Measurements from ENCODE around the gene PRDM10.

PRDM10 gene

GRCh38 chr11:130008326-130008725 lies 5.7 kb upstream of the PRDM10 start:
- DNase-seq = no peak

- DNase-seq = no peak
Observed at GRCh38 chr11:130006929-130007328, 4.3 kb upstream of the PRDM10 start.

DNA sequence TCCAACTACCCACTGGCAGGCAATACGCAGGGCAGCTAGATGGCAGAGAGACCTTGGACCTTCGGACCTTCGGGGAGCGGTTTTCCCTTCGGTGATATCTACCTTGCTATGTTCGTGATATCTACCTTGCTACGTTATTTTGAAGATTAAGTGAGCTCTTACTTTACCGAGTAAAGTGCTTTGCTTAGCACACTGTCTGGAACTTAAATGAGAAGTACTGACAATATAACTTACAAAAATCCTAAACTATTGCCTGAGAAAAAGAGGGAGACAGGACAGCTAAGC lies 1.0 kb upstream of the PRDM10 start:
- DNase-seq = no peak

DNA sequence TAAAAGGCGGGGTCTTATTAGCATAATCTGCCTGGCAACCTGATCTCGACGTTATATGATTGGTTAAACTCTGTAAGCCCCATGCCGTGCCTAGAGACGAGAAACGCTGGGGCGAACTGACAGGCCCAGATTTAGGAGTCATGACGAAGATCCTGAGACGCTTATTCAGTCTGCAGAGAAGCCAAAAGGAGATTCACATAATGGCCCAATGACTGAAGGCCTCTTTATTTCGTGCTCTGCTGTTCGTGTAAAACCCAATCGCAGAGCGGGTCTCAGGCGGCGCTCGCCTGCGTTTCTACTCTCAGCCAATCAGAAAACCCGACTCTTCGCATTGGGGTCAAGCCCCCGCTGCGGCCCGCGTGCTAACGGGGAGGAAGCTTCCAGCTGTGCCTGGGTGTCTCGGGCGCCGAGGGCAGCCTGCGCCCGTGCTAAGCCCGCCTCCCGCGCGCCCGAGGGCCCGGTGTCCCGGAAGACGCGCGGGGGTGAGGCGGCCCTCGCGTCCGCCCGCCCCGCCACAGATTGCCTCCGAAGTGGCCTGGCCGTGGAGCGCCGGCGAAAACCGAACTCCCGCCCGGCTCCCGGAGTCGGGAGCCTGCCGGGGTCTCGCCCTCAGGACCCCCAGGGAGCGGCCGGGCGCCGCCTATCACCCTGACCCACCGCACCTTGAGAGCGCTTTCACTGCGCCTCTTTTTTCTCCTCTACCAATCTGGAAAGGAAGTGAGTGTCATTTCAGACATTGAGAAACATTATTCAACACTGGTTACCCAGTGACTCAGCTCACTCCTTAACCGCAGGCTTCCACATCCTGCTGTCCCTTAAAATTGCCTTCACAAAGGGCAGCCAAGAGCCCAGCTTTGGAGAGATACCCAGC lies 446 bp upstream of the PRDM10 start:
- DNase-seq = peak; percentile 100

DNA sequence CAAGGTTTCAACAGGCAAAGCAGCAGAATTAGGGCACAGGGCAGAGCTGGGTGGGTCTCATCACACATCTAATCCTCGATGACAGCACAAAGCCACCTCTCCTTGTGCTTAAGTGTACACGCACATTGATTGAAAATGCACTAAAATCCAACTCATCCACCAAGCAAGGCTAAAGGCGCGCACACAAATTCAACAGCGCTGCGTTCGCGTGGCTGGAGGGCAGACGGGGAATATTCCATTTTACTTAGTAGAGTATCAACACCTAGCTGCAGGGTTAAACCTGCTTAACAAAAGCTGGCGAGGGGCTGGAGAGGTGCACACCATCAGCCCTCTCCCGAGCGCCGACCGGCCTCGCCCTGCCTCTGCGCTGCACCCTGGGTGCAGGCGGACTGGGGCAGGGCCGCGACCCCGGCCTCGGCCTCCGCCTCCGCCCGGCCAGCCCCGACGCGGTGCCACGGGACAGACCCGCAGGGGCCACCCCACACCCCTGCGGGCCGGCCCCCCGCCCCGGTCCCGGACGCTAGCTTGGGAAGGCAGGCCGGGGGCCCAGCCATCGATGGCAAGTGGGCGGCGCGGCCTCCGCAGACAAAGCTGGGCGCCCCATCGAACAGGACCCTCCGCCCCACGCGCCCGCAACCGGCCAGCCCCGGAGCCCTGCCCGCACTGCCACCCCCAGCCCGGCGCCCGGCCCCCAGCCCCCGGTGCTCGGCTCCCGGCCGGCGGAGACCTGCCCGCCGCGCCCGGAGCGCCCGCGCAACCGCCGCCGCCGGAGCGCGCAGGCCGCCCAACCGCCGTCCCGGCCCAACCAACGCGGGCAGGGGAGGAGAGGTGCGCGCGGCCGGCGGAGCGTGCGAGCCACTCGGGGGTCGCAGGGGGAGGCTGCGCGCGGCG lies 929 bp downstream of the PRDM10 start:
- no peak for DNase-seq

DNA sequence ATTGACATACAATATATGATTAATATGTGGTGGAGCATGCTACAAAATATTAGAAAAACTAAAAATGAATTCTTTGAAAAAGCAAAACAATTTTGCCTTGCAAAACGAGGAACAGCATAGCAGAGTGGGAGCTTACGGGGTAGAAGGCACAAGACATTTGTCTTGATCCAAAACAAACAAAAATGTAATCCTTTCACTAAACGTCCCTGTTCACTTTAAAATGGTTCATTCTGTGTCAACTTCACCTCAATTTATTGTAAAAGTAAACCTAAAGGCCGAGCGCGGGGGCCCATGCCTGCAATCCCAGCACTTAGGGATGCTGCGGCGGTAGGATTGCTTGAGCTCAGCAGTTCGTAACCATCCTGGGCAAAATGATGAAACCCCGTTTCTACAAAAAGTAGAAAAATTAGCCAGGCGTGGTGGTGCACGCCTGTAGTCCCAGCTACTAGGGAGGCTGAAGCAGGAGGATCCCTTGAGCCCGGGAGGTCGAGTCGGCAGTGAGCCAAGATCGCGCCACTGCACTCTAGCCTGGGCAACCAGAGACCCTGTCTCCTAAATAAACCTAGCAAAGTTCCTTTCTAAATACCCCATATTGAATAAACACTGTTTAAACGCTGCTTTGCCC lies 2.0 kb downstream of the PRDM10 start:
- no peak for DNase-seq

DNA sequence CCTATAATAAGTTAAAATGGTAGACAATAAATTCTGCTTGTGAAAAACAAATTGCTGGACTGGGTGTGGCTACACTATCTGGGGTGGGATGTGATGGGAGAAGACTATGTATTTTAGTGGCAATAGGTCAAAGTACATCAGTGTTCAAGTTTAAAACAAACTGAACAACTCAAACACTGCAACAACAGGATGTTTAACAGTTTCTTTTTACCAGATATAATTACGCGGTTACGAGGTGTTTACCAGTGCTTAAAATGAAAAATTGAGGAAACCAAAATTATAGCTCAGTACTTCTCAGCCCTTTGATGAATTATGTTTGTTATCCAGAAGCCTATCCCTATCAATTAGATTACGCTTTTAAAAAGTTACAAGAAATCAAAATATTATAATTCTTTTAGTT lies 3.2 kb downstream of the PRDM10 start:
- DNase-seq = no peak

- no peak for DNase-seq
Observed at GRCh38 chr11:129998905-129999304, 3.7 kb downstream of the PRDM10 start.

DNA sequence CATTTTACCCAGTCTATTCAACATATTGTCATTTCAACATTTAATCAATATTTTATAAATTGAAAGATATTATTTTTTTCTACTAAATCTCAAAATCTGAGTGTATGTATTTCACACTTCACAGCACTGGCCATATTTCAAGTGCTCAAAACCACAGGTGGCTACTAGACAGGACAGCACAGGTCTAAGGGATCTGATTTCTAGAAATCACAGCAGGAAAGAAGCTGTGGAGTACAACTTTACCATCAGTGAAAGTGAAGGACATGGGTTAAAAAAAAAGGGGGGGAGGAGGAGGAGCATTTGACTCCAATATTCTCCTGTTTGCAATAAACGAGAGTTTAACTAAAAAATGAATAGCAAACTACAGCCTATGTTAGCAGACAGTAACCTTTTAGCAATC lies 4.5 kb downstream of the PRDM10 start:
- DNase-seq = no peak

DNA sequence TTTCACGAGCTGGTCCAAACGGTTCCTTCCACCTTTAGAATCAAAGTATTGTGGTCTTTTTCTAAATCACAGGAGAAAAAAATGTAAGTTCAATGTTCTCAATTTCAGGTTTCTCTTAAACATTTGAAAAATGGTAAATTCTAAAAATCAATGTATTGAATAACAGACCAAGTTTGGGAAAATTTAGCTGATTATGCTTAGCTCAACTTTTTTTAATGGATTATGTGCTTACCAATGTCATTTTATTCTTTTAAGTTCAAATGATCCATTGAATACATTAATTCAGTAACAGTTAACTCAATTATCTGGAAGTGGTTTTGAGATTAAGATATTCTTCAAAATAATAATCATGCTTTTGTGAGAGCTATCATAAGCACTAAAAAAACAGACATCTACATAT lies 5.1 kb downstream of the PRDM10 start:
- no peak for DNase-seq

DNA sequence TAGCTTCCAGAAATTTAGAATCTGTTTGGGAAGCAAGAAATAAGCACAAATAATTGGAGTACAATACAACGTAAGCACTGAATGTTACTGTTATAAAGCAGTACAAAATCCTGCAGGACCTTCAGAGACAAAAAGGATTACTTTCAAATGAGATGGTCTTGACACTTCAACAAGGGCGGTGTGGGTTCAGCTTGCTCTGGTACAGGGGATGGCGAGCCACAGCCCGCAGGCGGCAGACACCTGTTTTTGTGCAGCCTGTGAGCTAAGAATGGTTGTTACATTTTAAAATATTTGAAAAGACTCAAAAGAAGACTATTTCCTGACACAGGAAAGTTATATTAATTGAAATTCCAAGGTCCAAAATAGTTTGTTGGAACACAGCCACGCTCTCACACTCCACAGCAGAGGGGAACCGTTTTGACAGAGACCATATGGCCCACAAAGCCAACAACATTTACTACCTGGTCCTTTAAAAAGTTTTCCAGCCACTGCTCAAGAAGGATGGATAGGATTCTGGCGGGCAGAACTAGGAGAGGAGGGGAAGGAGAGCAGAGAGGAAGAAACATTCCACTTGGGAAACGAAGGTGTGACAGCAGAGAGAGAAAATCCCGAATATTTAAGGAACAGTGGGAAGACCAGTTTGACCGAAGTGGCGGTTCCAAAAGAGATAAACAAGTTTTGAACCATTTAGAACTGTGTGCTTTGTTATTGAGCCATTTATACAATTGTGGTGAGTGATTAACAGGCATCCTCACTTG lies 6.3 kb downstream of the PRDM10 start:
- no peak for DNase-seq

DNA sequence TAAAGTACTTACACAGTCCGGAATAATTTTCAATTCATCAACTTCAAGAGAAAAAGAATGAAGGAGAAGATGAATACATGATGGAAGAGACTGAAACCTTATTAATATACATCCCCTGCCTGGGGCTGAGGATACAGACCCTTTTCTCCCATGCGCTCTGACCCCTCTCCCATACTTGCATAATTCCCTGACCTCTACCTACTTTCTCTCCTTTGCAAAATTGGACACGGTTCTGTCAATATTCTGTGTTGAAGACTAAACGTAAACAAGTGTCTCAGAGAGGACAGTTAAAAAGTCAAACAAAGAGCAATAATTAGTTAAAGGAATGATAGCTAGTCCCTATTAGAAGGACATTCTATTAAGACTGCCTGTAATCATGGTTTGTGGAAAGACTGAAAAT lies 7.5 kb downstream of the PRDM10 start:
- DNase-seq = no peak

DNA sequence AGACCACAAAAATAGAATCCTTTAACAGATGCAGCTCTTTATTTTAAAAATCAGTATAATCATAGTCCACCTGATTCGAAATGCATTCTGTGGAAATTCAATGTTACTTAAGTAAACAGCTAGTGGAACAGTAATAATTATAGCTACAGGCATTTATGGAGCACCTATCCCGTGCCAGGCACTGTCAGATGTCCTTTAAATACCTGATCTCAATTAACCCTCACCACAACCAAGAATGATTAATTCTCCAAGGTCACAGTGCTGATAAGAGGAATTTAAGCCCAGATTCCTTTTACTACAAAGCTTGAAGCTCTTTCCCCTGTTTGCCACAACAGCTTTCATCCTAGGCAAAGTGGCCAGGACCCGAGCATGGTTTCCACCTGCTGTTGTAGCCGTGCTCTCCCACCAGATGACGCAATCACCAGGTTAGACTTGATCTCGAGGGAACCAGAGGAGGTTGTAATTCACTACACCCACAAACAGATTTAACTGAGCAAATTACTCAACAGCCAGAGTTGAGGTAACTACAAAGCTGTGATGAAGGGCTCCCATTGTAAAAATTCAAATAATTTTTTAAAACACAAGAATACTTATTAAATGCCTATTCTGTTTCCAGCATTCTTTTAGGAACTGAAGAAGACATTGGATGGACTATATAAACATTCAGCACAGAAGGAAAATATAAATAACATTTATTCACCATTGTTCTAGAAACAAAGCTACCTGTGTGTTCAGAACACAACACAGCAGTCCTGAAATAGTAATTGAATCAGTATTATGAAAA lies 10.3 kb downstream of the PRDM10 start:
- peak; percentile 35 for DNase-seq

GRCh38 chr11:129989149-129989813 lies 13.4 kb downstream of the PRDM10 start:
- no peak for DNase-seq

DNA sequence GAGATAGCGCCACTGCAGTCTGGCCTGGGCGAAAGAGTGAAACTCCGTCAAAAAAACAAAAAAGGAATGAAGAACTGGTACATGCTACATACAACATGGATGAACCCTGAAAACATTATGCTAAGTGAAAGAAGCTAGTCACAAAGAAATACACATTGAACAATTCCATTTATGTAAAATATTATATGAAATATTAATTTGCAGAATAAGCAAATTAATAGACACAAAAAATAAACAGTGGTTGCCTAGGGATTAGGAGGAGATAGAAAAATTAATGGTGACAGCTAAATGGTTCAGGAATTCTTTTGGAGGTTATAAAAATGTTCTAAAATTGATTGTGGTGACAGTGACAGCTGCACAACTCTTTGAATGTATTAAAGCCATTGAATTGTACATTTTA lies 14.7 kb downstream of the PRDM10 start:
- no peak for DNase-seq

DNA sequence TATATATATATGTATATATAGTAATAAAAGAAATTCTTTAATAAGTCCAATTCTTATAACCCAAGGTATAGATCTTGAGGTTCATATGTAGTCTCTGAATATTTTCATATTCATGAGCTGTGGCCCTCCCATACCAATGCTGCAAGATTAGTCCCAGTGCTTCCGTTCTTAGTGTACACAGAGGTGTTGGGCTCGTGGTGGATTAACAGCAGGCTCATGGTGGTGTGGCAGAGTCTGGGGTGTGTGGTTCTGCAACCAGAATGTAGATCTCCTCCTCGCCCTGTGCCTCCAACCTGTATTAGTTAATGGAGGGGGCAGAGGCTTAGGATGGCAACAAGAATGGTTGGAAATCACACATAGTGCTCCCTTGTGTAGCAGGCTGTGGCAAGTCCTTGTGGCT lies 16.8 kb downstream of the PRDM10 start:
- no peak for DNase-seq

DNA sequence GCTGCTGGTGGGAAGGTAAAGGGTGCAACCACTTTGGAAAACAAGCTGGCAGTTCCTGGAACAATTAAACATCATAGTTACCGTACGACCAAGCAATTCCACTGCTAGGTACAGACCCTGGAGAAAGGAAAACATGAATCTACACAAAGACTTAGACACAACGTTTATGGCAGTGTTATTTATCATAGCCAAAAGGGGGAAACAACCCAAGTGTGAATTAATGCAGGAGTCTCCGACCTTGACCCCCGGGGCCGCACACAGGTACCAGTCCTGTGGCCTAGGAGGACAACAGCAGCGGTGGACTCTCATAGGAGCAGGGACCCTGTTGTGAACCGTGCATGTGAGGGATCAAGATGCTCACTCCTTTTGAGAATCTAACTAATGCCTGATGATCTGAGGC lies 22.5 kb downstream of the PRDM10 start:
- no peak for DNase-seq

- DNase-seq = no peak
Observed at GRCh38 chr11:129979046-129979605, 23.5 kb downstream of the PRDM10 start.

GRCh38 chr11:129978447-129978846 lies 24.2 kb downstream of the PRDM10 start:
- no peak for DNase-seq

- DNase-seq = no peak
Observed at GRCh38 chr11:129976328-129976727, 26.3 kb downstream of the PRDM10 start.

DNA sequence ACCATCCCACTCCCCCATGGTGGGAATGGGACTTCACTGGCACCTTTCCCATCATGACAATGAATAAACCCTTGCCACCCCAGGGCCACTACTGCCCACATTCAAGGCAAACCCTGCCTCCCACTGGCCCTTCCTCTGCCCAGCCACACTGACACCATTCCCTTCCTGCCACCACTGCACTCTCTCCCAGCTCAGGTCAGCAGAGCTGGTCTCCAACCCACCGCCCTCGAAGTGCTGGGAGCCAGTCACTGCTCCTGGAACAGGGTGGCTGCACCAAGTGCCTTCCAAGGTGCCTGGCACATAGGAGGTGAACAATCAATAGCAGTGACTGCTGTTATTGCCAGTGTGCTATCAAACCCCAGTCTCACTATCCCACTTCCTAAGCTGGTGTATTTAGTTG lies 27.1 kb downstream of the PRDM10 start:
- DNase-seq = no peak
